MG63 (cell line): ENCODE results near the gene PDLIM1. TPM values are rescaled to one million over a fixed set of nuclear protein-coding genes. Genes with fewer than 3 reads are reported as not detected.
"Not testable (repeated sequence)": the region's sequence is repeated elsewhere in the genome, so short reads cannot be mapped to it uniquely, and the experiment has no call there.

Source experiments
- DNase-seq: peaks from one replicate; pipeline ENCODE4 v3.0.0-alpha.2; 2020
- H3K27me3 ChIP-seq: fragments of 250-450 bp; sonication (Bioruptor Pico); 2 replicates; pipeline ENCODE4 v1.5.1; 2020; ENCODE audit warnings: mild to moderate bottlenecking, moderate library complexity
- H3K36me3 ChIP-seq: fragments of 250-450 bp; sonication (Bioruptor Pico); 2 replicates; pipeline ENCODE4 v1.5.1; 2020; ENCODE audit warnings: mild to moderate bottlenecking, moderate library complexity
- H3K4me3 ChIP-seq: fragments of 250-450 bp; sonication (Bioruptor Pico); 2 replicates; pipeline ENCODE4 v1.5.1; 2020; ENCODE audit warnings: mild to moderate bottlenecking, moderate library complexity
- H3K9me3 ChIP-seq: fragments of 250-450 bp; sonication (Bioruptor Pico); 2 replicates; pipeline ENCODE4 v1.5.1; 2020; ENCODE audit warnings: mild to moderate bottlenecking, moderate library complexity
- total RNA-seq: library from RNA; depleted of rRNA; stranded (reverse); fragments of >200 nt; shearing (Covaris generic); gene quantifications from 2 replicates; pipeline ENCODE4 v1.2.3, GENCODE V29; 2014; ENCODE audit warnings: low replicate concordance

The PDLIM1 gene
- total RNA-seq, 1 experiment from 2014 or later, result 3.5 TPM

DNA sequence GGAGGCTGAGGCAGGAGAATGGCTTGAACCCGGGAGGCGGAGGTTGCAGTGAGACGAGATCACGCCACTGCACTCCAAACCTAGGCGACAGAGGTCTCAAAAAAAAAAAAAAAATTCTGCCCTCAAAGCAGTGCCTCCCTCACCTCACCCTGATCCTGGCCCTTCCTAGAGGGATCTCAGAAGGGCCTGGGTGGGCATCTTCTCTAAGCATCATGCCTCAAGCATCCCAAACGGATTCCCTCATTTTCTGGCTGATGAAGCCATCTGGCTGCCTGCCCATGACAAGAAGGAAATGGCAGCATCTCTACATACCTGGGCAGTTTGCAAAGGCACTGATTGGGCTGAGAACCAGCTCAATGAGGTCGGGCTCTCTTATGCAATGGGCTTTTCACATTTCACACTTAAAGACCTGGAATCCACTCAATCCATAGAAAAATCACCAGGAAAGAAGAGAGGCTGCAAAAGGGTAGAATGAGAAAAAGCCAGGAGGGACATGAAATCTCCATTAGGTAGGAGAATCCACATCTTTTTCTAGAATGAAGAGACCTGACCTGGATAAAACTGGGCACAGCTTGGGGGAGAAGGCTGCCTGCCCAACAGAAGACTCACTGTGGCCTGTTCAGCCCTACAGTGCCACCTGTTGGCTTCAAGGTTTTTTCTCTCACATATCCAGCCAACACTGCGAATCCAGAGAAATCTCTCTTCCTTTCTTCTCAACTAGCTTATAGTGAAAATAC lies 48.1 kb downstream of the PDLIM1 start:
- H3K36me3 ChIP-seq, result peaks cover 17% of the 10 kb centered on the region
- H3K27me3 ChIP-seq, result no peaks in the 10 kb centered on the region
- H3K9me3 ChIP-seq, result no peaks in the 10 kb centered on the region
- DNase-seq, result peak; percentile 32
- H3K4me3 ChIP-seq, result no peak overlapping the region

DNA sequence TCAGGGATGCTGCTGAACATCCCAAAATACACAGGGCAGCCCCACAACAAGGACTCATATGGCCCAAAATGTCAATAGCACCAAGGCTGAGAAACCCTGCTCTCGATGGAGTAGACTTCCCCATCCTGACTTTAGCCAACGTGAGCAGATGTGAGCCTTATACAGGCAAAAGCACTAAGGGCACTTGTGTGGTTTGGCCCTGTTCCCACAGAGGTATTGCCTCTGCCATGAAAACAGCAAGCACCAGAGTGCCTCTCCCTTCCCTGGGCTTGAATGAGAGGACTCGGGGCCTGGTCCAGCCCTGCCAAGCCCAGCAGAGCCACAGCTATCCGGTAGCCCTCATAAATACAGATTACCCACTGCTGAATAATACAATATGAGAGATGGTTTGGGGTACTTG lies 49.3 kb downstream of the PDLIM1 start:
- DNase-seq, result no peak
- no peaks in the 10 kb centered on the region for H3K9me3 ChIP-seq
- H3K27me3 ChIP-seq, result no peaks in the 10 kb centered on the region
- peaks cover 12% of the 10 kb centered on the region; the same call in 1 of the 2 replicates for H3K36me3 ChIP-seq
- H3K4me3 ChIP-seq, result no peak overlapping the region

DNA sequence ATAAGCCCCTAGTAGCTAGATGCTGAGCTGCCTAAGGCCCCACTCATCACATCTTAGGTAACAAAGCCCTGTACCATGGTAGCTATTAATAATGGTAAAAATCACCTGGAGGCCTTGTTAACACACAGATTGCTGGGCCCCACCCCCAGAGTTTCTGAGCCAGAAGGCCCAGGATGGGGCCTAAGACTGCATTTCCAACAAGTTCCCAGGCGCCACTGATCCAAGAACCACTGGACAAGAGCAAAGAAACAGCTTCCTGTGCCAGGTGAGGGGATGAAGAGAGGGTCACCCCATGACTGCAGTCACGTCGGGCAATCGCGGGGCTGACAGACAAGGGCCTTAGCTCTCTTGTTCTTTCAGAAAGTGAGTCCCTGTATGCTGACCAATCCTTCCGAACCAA lies 50.0 kb downstream of the PDLIM1 start:
- no peaks in the 10 kb centered on the region for H3K9me3 ChIP-seq
- peaks cover 10% of the 10 kb centered on the region; the same call in 1 of the 2 replicates for H3K36me3 ChIP-seq
- H3K27me3 ChIP-seq, result no peaks in the 10 kb centered on the region
- DNase-seq, result no peak
- H3K4me3 ChIP-seq, result no peak overlapping the region

DNA sequence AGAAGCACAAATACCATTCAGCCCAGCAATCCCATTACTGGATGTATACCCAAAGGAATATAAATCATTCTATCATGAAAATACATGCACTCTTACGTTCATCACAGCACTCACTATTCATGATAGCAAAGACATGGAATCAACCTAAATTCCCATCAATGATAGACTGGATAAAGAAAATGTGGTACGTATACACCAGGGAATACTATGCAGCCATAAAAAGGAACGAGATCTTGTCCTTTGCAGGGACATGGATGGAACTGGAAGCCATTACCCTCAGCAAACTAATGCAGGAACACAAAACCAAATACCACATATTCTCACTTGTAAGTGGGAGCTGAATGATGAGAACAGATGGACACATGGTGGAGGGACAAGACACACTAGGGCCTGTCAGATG lies 50.7 kb downstream of the PDLIM1 start:
- H3K36me3 ChIP-seq, H3K9me3 ChIP-seq, H3K27me3 ChIP-seq, H3K4me3 ChIP-seq, DNase-seq: not testable (repeated sequence)

DNA sequence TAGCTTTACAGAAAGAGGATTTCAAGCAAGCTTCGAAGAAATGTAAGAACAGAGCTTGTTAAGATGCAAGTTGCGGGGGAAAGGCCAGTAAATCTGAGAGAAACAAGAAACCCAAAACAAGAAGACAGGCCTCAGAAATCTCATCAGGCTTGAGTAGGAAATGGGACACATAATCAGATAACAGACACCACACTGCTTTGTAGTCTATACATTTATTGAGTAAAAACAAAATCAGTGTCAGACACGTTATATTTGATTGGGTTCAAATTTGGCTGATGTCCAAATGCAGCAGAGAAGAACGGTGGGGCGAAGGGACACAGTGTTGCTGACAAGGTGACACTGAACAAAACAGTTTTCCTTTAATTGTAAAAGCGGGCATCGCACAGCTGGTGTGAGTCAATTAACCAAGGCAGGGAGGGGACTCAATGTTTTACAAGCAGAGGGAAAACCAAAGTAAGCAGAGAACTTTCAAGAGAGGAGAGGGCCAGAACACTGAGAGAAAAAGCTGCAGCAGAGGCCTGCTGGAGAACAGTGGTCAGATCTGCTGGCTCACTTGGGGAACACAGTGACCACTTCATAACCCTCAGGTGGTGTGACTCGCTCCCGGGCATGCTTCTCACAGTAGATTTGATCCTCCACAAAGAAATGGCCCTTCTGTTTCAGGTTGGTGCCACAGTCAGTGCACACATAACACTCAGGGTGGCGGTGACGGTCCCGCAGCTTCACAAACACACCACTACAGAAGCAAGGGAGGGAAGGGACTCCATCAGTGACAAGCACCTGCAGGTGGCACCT lies 53.2 kb downstream of the PDLIM1 start:
- Histone ChIP-seq H3K27me3 (no peaks in the 10 kb centered on the region), H3K4me3 (no peak overlapping the region), H3K36me3 (peaks cover 20% of the 10 kb centered on the region), H3K9me3 (0 out of 2 replicates have a peak, but pooled peaks cover 4% of the 10 kb centered on the region)
- DNase-seq, result no peak

DNA sequence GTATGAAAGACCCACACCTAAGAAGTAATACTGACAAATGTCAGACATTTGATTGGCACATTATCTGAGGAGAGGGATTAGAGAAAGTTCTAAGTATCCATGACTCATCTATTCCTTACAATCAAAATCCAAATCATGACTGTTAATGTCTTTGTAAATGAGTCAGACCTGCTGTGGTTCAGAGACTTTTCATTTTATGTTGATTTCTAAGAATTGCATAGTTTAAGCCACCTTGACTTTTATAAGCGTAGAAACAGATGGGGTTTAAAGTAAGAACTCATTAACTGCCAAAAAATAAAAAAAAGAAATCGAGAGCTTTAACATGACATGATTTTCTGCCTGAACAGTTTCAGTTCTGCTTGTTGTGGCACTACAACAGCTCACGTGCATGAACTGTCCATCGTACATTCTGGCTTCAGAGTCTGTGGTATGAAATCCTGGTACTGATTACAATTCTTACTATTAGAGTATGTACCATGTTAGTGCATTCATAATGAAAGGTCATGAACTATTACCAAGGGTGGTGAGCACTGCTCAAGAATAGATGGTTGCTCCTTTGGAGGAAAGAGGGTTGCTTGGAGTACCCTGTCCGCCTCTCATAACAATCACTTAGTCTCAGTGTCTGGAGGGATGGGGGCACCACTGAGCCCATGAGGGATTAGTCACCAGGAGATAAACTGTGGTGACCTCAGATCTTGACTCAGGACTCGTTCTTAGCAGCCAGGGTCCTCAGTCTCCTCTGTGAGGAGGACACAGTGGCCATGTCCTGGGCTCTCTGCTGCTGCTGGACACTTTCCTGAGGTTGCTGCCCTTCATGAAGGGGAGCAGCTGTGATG lies 54.5 kb downstream of the PDLIM1 start:
- DNase-seq, result no peak
- Histone ChIP-seq H3K36me3 (peaks cover 22% of the 10 kb centered on the region), H3K27me3 (no peaks in the 10 kb centered on the region), H3K9me3 (0 out of 2 replicates have a peak, but pooled peaks cover 4% of the 10 kb centered on the region), H3K4me3 (no peak overlapping the region)

DNA sequence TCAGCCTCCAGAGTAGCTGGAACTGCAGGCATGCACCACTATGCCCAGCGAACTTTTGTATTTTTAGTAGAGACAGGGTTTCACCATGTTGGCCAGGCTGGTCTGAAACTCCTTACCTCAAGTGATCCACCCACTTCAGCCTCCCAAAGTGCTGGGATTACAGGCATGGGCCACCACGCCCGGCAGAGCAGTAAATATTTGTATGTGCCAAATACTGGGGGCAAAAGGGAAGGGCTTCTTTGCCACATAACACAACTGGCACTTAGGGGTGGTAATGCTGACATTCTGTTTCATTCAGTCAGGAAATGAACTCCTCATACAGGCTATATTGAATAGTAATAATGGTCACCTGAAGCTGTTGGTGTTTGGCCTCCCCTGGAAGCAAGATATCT lies 55.1 kb downstream of the PDLIM1 start:
- no peaks in the 10 kb centered on the region for H3K27me3 ChIP-seq
- no peak overlapping the region for H3K4me3 ChIP-seq
- peaks cover 25% of the 10 kb centered on the region for H3K36me3 ChIP-seq
- H3K9me3 ChIP-seq, result peaks cover 8% of the 10 kb centered on the region
- DNase-seq, result peak; percentile 53

DNA sequence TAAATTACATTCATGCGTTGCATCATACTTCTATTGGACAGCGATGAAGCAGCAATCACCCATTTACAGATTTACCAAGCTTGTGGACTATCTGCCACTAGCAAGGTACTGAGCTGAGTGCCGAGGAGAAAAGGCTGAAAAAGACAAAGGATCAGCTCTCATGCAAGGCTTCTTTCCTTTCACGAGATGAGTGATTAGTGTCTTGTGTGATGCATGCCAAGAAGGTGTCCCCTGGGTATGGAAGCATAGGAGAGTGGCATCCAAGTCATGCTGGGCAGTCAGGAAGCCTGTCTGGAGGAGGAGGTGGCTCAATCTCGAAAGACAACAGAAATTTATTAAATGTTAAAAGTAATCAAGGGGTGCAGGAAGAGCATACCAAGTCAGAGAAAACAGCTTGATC lies 55.9 kb downstream of the PDLIM1 start:
- peaks cover 15% of the 10 kb centered on the region for H3K9me3 ChIP-seq
- H3K27me3 ChIP-seq, result no peaks in the 10 kb centered on the region
- H3K36me3 ChIP-seq, result peaks cover 25% of the 10 kb centered on the region
- no peak overlapping the region for H3K4me3 ChIP-seq
- DNase-seq, result no peak

DNA sequence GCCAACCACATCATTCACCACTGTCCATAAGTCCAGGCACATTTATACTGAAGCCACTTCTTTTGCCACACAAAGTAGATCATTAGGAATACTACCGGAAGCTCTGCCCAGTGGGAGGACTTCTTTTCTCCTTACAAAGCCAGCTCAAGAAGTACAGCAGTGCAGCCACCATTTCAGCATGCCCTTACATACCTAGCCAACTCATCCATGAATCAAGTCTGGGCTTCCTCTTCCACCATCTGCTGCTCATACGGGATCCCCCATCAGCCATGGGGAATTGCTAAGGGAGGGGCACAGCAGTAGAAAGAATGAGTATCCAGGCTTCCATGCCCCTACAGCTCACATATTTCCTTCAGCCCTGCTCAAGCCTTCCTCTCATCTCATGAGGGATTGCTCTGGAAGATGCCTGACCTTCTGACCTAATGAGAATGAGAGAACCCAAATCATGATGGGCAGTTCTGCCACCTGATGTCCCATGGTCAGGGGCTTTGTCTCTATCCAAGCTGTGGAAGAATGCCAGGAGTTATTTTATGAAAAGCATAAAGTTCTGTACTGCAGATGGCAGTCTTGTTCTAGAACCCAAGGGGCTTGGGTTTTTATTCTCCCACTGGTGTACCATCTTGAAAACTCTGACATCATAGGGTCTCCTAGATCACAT lies 57.3 kb downstream of the PDLIM1 start:
- H3K36me3 ChIP-seq, result peaks cover 21% of the 10 kb centered on the region
- H3K9me3 ChIP-seq, result peaks cover 17% of the 10 kb centered on the region
- no peak for DNase-seq
- H3K27me3 ChIP-seq, result no peaks in the 10 kb centered on the region
- H3K4me3 ChIP-seq, result no peak overlapping the region

DNA sequence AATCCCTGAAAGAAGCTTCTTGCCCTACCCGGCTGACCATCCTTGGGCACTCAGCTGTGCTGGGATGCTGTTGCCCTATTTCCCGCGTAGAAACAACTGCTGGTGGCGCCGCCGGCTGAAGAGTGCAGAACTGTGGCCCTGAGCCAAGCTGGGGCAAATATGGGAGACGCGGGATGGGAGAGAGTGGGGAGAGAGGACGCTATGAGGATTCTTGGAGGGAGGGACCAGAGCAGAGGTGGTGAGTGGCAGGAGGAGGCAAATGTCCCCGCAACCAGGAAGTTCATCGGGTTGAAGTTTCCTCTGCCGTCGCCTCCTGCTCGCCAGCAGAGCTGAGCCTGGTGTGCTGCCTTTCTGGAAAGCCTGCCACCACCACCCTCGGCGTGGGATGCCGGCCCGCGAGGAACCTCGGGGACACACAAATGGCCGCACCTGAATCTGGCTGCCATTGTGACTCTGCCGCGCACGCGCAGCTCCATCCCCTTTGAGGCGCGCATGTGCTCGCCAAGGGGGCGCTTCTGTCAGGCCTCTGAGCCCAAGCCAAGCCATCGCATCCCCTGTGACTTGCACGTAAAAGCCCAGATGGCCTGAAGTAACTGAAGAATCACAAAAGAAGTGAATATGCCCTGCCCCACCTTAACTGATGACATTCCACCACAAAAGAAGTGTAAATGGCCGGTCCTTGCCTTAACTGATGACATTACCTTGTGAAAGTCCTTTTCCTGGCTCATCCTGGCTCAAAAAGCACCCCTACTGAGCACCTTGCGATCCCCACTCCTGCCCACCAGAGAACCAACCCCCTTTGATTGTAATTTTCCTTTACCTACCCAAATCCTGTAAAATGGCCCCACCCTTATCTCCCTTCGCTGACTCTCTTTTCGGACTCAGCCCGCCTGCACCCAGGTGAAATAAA lies 59.9 kb downstream of the PDLIM1 start:
- H3K4me3 ChIP-seq, DNase-seq, H3K27me3 ChIP-seq: not testable (repeated sequence)
- Histone ChIP-seq H3K36me3 (peaks cover 18% of the 10 kb centered on the region), H3K9me3 (peaks cover 17% of the 10 kb centered on the region)

DNA sequence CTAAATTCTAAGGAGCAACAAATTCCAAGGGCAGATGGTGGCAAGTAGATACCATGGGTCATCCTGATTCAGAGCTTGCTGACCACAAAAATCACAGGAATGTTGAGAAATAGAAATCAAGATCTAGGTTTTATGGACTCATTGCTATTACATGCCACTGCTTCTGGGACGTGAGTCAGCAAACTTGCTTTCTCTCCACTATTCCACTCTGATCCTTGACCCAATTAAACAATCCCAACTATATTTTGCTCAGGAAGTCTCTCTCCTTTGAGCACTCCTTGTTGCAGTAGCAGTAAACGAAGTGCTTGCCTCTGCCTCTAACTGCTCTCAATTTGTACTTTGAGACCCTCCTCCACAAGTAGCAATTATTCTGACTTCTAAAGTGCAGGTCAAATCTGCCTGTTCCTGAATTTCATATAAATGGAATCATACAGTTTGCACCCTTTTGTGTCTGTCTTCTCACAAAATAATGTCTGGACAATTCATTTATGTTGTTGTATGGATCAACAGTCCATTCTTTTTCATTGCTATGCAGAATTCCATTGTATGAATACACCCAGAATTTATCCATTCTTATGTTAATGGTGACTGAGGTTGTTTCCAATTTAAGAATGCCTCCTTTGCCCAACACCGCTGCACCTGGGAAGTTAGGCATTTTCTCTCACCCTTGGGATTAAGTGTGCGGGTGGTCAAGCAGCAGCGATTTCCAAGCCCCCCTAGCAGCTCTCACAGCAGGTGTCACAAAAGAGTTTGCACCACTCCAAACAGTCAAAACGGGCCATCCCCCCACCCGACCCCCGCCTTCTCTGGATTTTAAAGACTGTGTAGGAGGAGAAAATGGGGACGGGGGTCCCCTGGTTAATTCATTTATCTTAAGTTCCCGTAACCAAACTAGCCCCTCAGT lies 60.8 kb downstream of the PDLIM1 start:
- Histone ChIP-seq H3K27me3 (no peaks in the 10 kb centered on the region), H3K4me3 (no peak overlapping the region)
- peak; percentile 66 for DNase-seq

DNA sequence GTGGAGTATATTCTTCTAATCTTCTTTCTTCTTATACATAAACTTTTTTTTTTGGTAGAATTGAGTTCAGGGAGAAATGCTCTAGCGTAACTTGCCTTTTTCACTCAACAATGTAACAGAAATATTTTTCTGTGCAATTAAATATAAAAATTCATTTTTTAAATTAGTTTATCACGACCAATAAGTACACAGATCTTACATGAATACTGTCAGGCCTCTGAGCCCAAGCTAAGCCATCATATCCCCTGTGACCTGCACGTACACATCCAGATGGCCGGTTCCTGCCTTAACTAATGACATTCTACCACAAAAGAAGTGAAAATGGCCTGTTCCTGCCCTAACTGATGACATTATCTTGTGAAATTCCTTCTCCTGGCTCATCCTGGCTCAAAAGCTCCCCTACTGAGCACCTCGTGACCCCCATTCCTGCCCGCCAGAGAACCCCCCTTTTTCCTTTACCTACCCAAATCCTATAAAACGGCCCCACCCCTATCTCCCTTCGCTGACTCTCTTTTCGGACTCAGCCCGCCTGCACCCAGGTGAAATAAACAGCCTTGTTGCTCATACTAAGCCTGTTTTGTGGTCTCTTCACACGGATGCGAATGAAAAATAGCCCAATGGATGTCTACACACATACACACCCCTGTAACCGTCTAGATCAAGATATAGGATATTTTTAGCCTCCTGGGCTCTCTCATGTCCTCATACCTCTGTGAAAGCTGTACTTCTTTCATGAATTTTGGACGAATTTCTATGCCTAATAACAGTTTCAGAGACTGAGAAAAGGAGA lies 61.7 kb downstream of the PDLIM1 start:
- H3K36me3 ChIP-seq, result peaks cover 15% of the 10 kb centered on the region
- not testable (repeated sequence) for H3K27me3 ChIP-seq, DNase-seq, H3K4me3 ChIP-seq
- peaks cover 17% of the 10 kb centered on the region for H3K9me3 ChIP-seq

More for the DNA sequence above, 60.8 kb downstream of the PDLIM1 start:
- H3K36me3 ChIP-seq, result peaks cover 18% of the 10 kb centered on the region
- H3K9me3 ChIP-seq, result peaks cover 17% of the 10 kb centered on the region

DNA sequence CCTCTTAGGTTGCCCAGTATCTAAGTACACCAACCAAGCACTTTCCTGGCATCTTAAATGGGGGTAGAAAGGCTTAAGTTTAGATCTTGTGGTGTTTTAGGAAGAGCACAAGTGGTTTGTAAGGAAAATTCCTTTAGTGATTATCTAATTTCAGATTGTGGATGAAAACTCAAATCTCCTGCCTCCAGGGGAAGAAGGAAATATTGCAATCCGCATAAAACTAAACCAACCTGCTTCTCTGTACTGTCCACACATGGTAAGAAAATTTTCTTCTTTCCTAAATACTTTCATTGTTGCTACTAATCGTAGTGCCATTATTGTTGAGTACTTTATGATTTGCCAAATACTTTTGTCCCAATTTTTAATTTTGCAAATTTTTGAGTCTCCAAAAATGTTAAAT lies 65.7 kb downstream of the PDLIM1 start:
- DNase-seq, result no peak
- H3K4me3 ChIP-seq, result no peak overlapping the region
- no peaks in the 10 kb centered on the region for H3K27me3 ChIP-seq
- H3K9me3 ChIP-seq, result peaks cover 4% of the 10 kb centered on the region; the same call in 1 of the 2 replicates
- no peaks in the 10 kb centered on the region; the same call in 1 of the 2 replicates for H3K36me3 ChIP-seq

DNA sequence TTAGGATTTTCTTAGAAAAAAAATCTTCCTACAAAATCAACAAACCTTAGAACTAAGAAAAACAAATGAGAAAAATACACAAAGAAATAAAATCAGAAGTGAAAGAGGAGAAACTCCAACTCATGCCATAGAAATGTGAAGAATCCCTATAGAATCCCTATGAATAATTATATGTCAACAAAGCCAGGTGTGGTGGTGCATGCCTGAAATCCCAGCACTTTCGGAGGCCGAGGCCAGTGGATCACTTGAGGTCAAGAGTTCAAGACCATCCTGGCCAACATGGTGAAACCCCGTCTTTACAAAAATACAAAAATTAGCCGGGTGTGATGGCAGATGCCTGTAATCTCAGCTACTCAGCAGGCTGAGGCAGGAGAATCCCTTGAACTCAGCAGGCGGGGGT lies 69.7 kb downstream of the PDLIM1 start:
- no peaks in the 10 kb centered on the region for H3K9me3 ChIP-seq
- H3K27me3 ChIP-seq, result no peaks in the 10 kb centered on the region
- no peaks in the 10 kb centered on the region for H3K36me3 ChIP-seq
- H3K4me3 ChIP-seq, result no peak overlapping the region
- peak; percentile 70 for DNase-seq
